HepG2 (cell line): ENCODE measurements around the gene PRSS50.

Source experiments
- CBX2 ChIP-seq, 2 experiments: fragments of 200-600 bp in 1 of 2; sonication (generic); formaldehyde crosslinking in 1 of 2; IDR thresholded peaks; 2 replicates each; pipeline versions ENCODE4 v1.7.0 to v1.8.1; 2018 to 2022; ENCODE audit warnings: low read depth in 2 of 2, low read length in 1 of 2, mild to moderate bottlenecking in 1 of 2, missing genetic modification reagents in 1 of 2
- EZH2 ChIP-seq: conservative IDR thresholded peaks from 2 replicates; pipeline ENCODE4 v1.6.1; 2012; ENCODE audit warnings: mild to moderate bottlenecking, low read depth, low read length, moderate library complexity
- HMG20B ChIP-seq: conservative IDR thresholded peaks from 2 replicates; pipeline ENCODE4 v1.6.1; 2016; ENCODE audit warnings: missing genetic modification reagents, missing compliant biosample characterization
- KDM3A ChIP-seq: IDR thresholded peaks from 2 replicates; pipeline ENCODE4 v1.6.1; 2018; ENCODE audit warnings: low read depth, missing compliant biosample characterization
- NR2F2 ChIP-seq: IDR thresholded peaks from 2 replicates; pipeline ENCODE4 v1.6.1; 2012; ENCODE audit warnings: low read depth, inconsistent platforms, borderline replicate concordance
- POLR2A ChIP-seq, 2 experiments: IDR thresholded peaks; 2 replicates each; pipeline ENCODE4 v1.6.1; 2011; ENCODE audit warnings: low read depth in 2 of 2, low read length in 2 of 2, mild to moderate bottlenecking in 1 of 2, moderate library complexity in 1 of 2; ENCODE audit not compliant: insufficient read depth in 1 of 2
- TAF1 ChIP-seq: sonication (generic); formaldehyde crosslinking; IDR thresholded peaks from 2 replicates; pipeline ENCODE4 v1.4.0; 2020; ENCODE audit warnings: missing genetic modification reagents
- ZBTB21 ChIP-seq: sonication (generic); formaldehyde crosslinking; IDR thresholded peaks from 2 replicates; pipeline ENCODE4 v1.4.0; 2020; ENCODE audit warnings: missing genetic modification reagents
- TF ChIP-seq, protein P1 (sequence below): fragments of 450-650 bp; IDR thresholded peaks from 2 replicates; pipeline ENCODE4 v1.6.1; 2016
- TF ChIP-seq, protein P2 (sequence below): sonication (generic); formaldehyde crosslinking; IDR thresholded peaks from 2 replicates; pipeline ENCODE4 v1.4.0; 2020; ENCODE audit warnings: mild to moderate bottlenecking, missing genetic modification reagents

- no peak for TF ChIP-seq ZBTB21 (CRISPR knock-in tag)
- TF ChIP-seq, protein P1, sequence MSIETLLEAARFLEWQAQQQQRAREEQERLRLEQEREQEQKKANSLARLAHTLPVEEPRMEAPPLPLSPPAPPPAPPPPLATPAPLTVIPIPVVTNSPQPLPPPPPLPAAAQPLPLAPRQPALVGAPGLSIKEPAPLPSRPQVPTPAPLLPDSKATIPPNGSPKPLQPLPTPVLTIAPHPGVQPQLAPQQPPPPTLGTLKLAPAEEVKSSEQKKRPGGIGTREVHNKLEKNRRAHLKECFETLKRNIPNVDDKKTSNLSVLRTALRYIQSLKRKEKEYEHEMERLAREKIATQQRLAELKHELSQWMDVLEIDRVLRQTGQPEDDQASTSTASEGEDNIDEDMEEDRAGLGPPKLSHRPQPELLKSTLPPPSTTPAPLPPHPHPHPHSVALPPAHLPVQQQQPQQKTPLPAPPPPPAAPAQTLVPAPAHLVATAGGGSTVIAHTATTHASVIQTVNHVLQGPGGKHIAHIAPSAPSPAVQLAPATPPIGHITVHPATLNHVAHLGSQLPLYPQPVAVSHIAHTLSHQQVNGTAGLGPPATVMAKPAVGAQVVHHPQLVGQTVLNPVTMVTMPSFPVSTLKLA: no peak
- TF ChIP-seq, protein P2, sequence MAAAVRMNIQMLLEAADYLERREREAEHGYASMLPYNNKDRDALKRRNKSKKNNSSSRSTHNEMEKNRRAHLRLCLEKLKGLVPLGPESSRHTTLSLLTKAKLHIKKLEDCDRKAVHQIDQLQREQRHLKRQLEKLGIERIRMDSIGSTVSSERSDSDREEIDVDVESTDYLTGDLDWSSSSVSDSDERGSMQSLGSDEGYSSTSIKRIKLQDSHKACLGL (CRISPR knock-in tag): no peak
- TF ChIP-seq TAF1 (CRISPR knock-in tag): no peak
- TF ChIP-seq EZH2: no peak
- TF ChIP-seq HMG20B (CRISPR knock-in tag): no peak
- TF ChIP-seq POLR2A (IDR thresholded peaks at IDR 0.05; ENCODE audit: insufficient read depth in 1 of 2, low read depth in 2 of 2, low read length in 2 of 2): no peak
- no peak for TF ChIP-seq CBX2 (IDR thresholded peaks at IDR 0.05; ENCODE audit: low read depth, low read length)
- no peak for TF ChIP-seq CBX2 (CRISPR knock-in tag; IDR thresholded peaks at IDR 0.05; ENCODE audit: low read depth)
- no peak for TF ChIP-seq KDM3A (CRISPR knock-in tag)
- TF ChIP-seq NR2F2: no peak
These were observed 16.9 kb downstream of the PRSS50 start for GRCh38 chr3:46700772-46701171.
